ENCODE results near the gene KCNK10.

Gene KCNK10

DNA sequence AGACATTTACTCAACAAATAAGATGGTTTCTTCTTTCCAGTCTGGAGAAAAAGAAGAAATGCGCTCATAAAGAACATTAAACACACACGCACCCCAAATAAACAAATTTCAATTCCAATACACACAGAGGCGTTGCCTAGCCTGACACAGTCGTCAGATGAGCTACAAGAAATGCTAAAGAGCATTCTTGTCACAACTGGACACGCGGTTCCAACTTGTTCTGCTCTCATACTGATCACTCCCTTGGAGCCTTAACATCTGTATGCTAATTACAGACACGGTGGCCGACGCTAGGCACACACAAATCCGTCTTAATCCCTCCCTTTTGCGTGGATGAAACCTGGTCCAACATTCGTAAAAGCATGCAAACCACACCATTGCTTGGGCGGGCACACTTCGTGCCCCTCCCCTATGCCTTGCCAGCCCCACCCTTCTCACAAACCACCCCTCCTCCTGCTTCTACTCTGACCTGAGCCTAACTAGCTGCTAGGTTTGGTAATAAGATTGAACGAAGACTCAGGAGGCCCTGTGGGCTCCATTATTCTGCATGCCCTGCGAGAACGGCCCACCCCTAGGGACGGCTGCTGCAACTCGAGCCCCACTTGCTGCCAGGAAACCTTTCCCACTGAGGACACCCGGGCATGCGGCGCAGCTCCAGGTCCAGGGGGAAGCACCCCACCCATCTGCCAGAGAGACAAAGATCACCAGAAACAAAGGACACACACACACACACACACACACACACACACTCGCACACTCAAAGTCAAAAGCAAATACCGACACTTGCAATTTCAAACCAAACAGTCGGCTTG lies 1.2 kb downstream of the KCNK10 start:
- no peak for DNase-seq (ENCODE audit: low read depth, low spot score)

- DNase-seq (ENCODE audit: low read depth, low spot score) = no peak
Observed at GRCh38 chr14:88318406-88318805, 4.7 kb downstream of the KCNK10 start.

DNA sequence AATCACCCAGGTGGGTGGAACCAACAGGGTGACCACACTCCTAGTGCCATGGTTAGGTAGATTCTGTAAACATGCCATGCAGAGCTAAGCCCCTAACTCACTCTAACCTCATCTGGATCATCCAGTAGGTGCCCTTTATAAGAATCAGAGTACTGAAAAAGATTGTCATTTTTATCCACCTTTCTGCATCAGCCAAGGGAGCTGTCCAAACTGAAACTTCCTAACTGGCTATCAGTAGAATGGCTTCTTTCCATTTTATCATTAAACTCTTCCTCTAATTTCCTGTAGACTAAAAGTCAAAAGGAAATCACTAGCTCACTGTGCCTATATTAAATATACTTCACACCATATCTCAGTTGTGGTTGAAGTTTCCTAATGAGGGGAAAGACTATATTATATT lies 6.5 kb downstream of the KCNK10 start:
- DNase-seq (ENCODE audit: low read depth, low spot score) = no peak

GRCh38 chr14:88312257-88312656 lies 10.8 kb downstream of the KCNK10 start:
- DNase-seq (ENCODE audit: low read depth, low spot score) = no peak

DNA sequence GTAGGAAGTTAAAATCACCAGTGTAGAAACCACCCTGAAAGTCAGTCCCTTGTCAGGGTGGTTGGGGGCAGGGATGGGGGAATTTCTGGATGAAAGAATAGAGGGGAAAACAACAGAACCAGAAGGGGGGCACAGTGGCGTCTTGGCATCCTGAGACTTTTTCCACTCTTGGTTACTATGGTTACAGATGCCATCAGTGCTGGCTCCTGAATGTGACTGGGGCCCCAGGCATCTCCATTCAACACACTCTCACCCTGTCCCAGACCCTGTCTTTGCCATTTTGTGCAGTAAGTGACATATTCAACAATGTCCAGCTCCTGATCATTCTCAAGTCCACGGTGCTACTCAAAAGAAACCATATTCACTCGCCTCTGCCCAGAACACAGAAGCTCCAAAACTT lies 11.3 kb downstream of the KCNK10 start:
- DNase-seq (ENCODE audit: low read depth, low spot score) = no peak

GRCh38 chr14:88310449-88310848 lies 12.6 kb downstream of the KCNK10 start:
- DNase-seq (ENCODE audit: low read depth, low spot score) = no peak

- no peak for DNase-seq (ENCODE audit: low read depth, low spot score)
Observed at GRCh38 chr14:88310021-88310420, 13.0 kb downstream of the KCNK10 start.

DNA sequence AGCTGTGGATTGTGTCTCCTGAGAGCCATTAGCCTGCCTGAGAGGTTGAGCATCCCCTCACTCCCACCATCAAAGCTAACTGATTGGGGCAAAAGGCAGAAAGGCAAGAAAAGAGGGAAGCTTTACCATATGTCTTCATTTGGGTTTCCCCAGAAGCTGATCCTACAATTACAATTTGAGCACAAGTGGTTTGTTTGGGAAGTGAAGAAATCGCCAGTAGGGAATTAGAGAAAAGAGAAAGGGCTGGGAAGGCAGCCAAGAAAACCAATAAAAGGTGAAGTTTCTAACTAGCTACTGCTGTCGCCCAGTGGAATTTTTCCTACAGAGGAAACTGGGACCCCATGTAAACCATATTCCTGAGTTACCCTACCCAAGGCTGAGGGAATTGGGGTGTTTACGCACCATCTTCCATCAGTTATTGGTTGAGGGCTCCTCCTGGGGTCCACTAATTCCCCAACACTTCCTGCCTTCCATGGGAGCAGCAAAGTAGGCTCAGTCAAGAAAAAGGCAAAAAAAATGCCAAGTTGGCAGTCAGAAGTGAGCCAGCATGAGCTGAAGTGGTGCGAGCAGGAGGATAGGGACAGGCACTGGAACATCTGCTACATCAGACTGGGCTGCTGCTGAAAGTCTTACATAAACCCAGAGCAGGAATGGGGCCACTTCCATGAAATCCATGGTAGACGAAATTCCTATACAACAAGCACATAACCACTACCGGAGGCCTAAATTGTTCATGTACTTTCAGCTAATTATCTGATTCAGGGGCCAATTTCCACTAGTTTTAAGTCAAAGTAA lies 17.3 kb downstream of the KCNK10 start:
- DNase-seq (ENCODE audit: low read depth, low spot score) = no peak

DNA sequence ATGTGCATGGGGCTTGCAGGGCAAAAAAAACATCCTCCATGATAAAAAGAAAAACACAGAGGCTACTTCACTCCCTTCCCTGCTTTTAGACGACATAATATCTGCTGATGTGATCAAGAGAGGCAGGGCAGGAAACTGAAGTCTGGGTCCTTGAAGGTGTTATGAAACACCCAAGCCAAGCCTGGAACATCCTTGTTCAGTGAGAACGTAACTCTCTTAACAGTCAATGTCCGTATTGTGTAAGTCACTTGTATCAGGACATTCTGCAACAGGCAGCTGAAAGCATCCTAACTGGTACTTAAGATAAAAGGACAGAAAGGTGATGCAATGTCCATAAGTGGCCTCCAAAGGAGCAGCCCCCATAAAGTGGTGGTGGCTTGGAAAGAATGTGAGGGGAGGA lies 20.0 kb downstream of the KCNK10 start:
- no peak for DNase-seq (ENCODE audit: low read depth, low spot score)

DNA sequence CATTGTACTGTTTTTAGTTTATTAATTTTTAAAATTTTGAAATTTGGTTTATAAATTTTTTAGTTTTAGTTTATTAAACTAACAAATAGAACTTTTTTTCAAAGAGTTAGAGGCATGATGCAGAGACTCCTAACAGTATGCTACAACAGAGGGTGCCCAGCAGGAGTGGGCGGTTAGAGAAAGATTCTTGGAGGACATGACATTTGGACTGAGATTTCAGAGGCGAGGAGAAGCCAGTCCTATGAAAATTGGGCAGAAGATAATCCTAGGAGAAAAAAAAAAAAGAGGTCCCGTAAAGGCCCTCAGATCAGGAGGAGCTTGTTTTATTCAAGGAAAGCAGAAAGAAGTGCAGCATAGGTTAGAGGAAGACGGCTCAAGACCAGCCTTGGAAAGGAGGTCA lies 21.7 kb downstream of the KCNK10 start:
- no peak for DNase-seq (ENCODE audit: low read depth, low spot score)

GRCh38 chr14:88300817-88301216 lies 22.3 kb downstream of the KCNK10 start:
- DNase-seq (ENCODE audit: low read depth, low spot score) = no peak

DNA sequence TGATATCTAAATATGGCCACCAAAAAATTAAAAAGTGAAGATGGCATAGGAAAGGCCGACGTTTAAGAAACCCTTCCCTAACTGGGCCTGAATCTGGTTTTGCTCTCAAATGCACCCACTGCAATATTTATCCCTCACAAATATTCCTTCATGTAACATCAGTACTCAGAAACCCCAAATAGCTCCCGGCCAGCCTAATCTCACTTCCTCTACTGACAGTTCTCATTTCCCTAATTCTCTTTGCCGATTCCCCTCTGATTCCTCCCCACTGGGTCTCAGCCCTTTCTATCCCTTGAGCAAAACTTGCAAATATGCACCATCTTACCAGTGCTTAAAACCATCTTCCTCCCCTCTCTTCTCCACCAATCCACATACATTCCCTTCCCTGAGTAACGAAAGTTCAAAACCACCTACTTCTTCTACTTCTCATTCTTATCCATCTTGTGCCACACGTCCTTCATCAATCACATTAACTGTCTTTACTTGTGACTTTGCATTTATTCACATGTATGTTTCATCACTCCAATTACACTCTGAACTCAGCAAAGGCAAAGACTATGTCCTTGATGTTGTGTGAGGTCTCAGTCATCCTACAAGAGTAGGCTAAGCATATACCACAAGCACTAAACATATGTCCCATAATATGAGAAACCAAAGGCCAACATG lies 23.1 kb downstream of the KCNK10 start:
- no peak for DNase-seq (ENCODE audit: low read depth, low spot score)

DNA sequence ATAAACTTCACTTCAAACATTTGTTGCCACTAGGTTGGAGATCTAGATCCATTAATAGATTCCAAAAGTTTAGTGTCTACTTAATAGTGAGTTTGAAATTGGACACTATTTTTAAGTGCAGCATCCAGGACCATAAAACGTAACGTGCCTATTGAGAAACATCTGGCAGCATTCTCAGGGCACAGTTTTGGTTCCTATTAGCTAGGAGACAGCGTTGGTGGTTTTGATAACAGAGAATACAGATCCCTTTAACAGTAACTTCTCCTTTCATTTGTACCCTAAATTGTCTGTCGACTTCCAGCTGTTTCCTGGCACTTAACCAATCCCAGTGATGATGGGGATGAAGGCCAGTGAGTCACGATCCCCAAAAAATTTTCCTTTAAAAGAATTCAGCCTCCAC lies 25.8 kb downstream of the KCNK10 start:
- DNase-seq (ENCODE audit: low read depth, low spot score) = no peak

DNA sequence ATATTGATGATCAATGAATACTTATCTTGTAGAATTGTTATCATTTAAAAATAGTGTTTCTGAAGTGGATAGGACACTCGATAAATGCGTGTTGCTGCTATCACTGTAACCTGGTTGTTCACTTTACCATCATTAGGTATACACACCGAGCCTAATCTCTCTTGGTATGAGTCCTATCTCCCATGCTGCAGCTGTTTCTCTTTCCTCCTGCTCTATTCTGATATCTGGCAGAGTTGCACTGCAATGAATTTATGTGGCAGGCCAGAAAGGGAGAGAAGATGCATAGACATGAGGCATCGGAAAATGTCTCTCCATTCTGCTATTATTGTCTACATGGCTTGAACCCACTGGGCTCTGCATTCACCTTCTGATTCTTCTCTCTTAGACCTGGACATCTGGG lies 26.7 kb downstream of the KCNK10 start:
- DNase-seq (ENCODE audit: low read depth, low spot score) = no peak

- DNase-seq (ENCODE audit: low read depth, low spot score) = no peak
Observed at GRCh38 chr14:88289996-88290395, 33.1 kb downstream of the KCNK10 start.

DNA sequence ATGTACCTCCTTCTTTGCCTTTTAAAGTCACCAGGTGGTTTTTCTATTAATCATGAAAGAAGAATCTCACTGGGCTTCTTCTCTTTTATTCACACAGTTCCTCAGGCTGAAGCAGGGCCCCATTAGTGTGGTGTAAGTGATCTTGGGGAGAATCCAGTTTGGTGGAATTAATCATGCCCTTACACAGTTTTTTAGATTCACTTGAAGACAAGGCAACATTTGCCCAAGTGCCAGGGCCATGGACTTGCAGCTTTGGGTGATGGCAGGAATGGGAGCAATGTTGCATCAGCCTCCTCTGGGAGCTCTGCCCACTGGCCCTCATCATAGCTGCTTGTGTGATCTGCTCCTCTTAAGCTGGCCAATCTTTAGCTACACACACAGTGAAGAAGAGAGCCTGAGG lies 33.8 kb downstream of the KCNK10 start:
- no peak for DNase-seq (ENCODE audit: low read depth, low spot score)

DNA sequence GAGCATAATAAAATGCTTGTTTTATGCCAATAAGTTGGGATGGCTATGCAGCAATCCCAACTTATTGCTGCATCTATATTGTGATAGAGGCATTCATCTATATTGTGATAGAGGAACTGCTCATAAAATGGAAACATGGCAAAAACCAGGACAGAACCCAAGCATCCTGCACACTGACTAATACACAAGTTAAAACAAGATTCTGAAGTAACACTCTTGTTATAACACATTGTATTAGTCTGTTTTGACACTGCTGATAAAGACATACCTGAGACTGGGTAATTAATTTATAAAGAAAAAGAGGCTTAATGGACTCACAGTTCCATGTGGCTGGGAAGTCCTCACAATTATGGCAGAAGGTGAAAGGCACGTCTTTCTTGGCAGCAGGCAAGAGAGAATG lies 36.8 kb downstream of the KCNK10 start:
- DNase-seq (ENCODE audit: low read depth, low spot score) = no peak

GRCh38 chr14:88281447-88281846 lies 41.6 kb downstream of the KCNK10 start:
- DNase-seq (ENCODE audit: low read depth, low spot score) = no peak

DNA sequence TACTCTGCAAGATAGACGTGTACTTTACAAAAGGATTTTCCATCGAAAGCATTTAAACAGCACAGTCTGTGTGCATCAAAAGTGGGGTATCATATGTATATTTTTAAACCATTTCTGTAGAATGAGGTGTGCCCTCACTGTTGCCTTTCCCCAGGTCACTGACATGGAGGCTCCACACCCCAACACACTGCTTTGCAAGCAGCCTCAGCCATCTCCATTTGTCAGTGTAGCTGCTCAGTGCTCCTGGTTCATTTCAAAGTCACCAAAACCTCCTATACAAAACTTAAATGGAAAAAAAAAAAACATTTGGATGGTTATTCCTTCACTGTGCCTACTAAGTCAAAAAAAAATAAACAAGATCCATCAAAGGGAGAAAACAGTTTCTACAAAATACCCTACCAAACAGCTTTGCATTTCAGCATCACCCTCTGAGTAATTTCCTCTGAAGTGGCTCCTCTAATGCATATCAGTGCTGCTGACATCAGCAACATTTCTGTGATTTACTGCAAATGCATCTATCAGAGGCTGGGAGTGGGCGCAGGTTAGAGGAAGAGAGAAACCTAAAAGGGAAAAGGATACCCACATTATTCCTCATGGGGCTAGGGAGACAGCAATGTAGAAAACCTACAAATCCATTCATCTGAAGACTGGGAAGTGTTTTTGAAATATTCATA lies 46.0 kb downstream of the KCNK10 start:
- DNase-seq (ENCODE audit: low read depth, low spot score) = no peak

DNA sequence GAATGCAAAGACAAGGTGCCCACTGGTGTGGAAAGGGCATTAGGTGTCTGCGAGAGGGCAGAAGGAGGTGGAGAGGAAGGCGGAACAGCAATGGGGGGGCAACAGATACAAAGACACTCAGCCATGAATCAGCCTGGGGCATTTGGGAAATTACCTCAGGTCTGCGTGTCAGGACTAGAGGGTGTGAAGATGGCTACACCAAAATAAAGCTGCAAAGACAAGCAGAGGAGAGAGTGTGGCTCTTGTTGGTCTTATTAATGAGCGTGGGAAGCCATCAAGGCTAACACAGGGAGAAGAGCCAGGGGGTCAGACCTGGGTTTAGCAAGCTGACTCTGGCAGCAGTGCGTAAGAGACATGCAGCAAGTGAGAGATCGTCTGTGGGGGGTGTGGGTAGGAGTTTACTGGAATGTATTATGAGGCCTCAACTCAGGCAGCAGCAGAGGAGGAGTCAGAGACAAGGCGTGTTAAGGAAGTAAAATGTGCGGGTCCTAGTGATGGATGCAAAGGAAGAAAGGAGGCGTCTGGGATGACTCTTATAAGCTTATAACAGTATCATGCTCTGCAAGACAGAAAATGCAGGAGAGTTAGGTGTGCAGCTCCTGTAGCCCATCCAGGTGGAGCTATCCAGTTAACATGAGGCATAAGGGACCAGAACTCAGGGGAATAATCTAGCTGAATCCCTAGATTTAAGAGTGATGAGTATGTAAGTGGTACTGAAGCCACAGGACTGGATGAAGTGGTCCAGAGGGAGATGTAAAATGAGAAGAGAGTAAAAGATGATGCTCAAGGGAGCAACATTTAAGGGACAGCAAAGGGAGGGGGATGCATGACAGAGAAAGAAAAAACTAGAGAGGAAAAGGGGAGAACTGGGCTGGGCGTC lies 50.4 kb downstream of the KCNK10 start:
- no peak for DNase-seq (ENCODE audit: low read depth, low spot score)

GRCh38 chr14:88271205-88271604 lies 51.9 kb downstream of the KCNK10 start:
- no peak for DNase-seq (ENCODE audit: low read depth, low spot score)

Measured in brain pericyte (primary cell).